ENCODE data around the gene RAD23A.

GRCh38 chr19:12913011-12913561, 32.6 kb upstream of the RAD23A start:
- TF ChIP-seq ZNF433 (tag by site-specific recombination; IDR thresholded peaks at IDR 0.05; ENCODE audit: low read depth) (no peak), ZNF121 (tag by site-specific recombination; IDR thresholded peaks at IDR 0.05) (no peak)
- TF ChIP-seq, protein P1, sequence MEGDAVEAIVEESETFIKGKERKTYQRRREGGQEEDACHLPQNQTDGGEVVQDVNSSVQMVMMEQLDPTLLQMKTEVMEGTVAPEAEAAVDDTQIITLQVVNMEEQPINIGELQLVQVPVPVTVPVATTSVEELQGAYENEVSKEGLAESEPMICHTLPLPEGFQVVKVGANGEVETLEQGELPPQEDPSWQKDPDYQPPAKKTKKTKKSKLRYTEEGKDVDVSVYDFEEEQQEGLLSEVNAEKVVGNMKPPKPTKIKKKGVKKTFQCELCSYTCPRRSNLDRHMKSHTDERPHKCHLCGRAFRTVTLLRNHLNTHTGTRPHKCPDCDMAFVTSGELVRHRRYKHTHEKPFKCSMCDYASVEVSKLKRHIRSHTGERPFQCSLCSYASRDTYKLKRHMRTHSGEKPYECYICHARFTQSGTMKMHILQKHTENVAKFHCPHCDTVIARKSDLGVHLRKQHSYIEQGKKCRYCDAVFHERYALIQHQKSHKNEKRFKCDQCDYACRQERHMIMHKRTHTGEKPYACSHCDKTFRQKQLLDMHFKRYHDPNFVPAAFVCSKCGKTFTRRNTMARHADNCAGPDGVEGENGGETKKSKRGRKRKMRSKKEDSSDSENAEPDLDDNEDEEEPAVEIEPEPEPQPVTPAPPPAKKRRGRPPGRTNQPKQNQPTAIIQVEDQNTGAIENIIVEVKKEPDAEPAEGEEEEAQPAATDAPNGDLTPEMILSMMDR (tag by site-specific recombination; IDR thresholded peaks at IDR 0.05) = no peak

Measured in HEK293 (cell line).